KMS-11 (cell line): ENCODE data around the gene ATP2A3.

Source experiments
- H2AFZ ChIP-seq: fragments of 200-600 bp; sonication (generic); 2 replicates; pipeline ENCODE4 v1.6.1; 2016; ENCODE audit warnings: antibody characterized with exemption, mixed run types, low read depth
- H3K27ac ChIP-seq: fragments of 200-600 bp; sonication (generic); 2 replicates; pipeline ENCODE4 v1.6.1; 2016; ENCODE audit warnings: mild to moderate bottlenecking, mixed run types
- H3K27me3 ChIP-seq: fragments of 200-600 bp; sonication (generic); 2 replicates; pipeline ENCODE4 v1.6.1; 2017; ENCODE audit warnings: mild to moderate bottlenecking, low read depth, mixed run types, moderate library complexity; ENCODE audit not compliant: insufficient read depth
- H3K36me3 ChIP-seq: fragments of 200-600 bp; sonication (generic); 2 replicates; pipeline ENCODE4 v1.6.1; 2017; ENCODE audit warnings: mild to moderate bottlenecking, mixed run types; ENCODE audit not compliant: insufficient read depth
- H3K4me1 ChIP-seq: fragments of 200-600 bp; sonication (generic); 2 replicates; pipeline ENCODE4 v1.6.1; 2016; ENCODE audit warnings: mild to moderate bottlenecking, low read depth, mixed run types; ENCODE audit not compliant: poor library complexity, severe bottlenecking
- H3K4me2 ChIP-seq: fragments of 200-600 bp; sonication (generic); 2 replicates; pipeline ENCODE4 v1.7.0; 2016; ENCODE audit warnings: mild to moderate bottlenecking, mixed run types
- H3K4me3 ChIP-seq: fragments of 200-600 bp; sonication (generic); IDR thresholded peaks from 2 replicates; pipeline ENCODE4 v1.6.1; 2017; ENCODE audit warnings: low read depth, low read length, mixed read lengths; ENCODE audit not compliant: insufficient read depth
- H3K79me2 ChIP-seq: fragments of 200-600 bp; sonication (generic); 2 replicates; pipeline ENCODE4 v1.6.1; 2016; ENCODE audit warnings: low read depth, mixed run types; ENCODE audit not compliant: insufficient read depth
- H3K9ac ChIP-seq: fragments of 200-600 bp; sonication (generic); 2 replicates; pipeline ENCODE4 v1.6.1; 2016; ENCODE audit warnings: mild to moderate bottlenecking, mixed run types
- H4K20me1 ChIP-seq: fragments of 200-600 bp; sonication (generic); 2 replicates; pipeline ENCODE4 v1.6.1; 2016; ENCODE audit warnings: mild to moderate bottlenecking, mixed run types; ENCODE audit not compliant: insufficient read depth
- TF ChIP-seq, protein P1 (sequence below): fragments of 200-600 bp; sonication (generic); conservative IDR thresholded peaks from 2 replicates; pipeline ENCODE4 v1.6.1; 2017; ENCODE audit warnings: low read depth, mild to moderate bottlenecking, antibody characterized with exemption, low read length, moderate library complexity, mixed read lengths

Gene ATP2A3

DNA sequence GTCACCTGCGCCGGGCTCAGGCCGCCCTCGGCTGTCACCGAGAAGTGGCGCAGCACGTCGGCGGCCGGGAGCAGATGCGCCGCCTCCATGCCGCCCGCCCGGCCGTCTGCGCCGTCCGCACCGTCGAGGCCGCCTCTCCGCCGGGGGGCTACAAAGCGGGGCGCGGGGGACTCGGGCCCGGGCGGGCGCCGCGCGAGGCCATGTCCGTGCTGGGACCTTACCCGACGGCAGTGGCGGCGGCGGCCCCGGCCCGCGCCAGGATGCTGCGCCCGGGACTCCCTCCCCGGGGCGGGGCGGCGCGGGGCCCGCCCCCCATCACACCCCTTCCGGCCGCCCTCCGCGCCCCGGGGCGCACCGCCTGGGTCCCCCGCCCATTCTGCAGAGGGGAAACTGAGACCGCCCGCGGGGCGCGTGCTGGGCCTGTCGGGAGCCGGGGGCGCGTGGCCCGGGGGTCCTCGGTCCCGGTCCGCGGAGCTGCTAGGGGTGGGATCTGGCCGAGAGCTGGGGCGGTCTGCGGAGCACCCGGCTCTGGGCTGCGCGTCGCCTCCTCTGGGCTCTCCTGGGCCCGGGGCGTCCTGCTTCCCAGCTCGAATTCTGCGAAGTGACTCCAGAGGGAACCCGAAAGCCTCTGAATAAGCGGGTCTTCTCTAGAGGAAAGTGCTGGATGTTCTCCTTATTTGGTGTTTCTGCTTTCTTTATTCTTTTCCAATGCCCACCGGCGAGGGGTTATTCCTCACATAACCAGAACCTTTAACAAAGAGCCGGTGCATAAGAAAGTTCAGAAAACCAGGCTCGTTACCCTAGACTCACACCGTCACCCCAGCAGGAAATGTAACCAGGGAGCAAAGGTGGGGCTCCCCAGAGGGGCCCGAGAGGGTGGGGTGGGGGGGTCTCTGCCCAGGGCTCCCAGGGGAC lies at the start of gene ATP2A3:
ATP2A3 (minus strand) TSS at position 235 of the 915 bp plus-strand sequence; CDS start at position 89, 146 bp downstream.
- TF ChIP-seq, protein P1, sequence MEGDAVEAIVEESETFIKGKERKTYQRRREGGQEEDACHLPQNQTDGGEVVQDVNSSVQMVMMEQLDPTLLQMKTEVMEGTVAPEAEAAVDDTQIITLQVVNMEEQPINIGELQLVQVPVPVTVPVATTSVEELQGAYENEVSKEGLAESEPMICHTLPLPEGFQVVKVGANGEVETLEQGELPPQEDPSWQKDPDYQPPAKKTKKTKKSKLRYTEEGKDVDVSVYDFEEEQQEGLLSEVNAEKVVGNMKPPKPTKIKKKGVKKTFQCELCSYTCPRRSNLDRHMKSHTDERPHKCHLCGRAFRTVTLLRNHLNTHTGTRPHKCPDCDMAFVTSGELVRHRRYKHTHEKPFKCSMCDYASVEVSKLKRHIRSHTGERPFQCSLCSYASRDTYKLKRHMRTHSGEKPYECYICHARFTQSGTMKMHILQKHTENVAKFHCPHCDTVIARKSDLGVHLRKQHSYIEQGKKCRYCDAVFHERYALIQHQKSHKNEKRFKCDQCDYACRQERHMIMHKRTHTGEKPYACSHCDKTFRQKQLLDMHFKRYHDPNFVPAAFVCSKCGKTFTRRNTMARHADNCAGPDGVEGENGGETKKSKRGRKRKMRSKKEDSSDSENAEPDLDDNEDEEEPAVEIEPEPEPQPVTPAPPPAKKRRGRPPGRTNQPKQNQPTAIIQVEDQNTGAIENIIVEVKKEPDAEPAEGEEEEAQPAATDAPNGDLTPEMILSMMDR = no peak
- Histone ChIP-seq H3K79me2 (peaks cover 29% of the 10 kb centered on the region), H4K20me1 (no peaks in the 10 kb centered on the region), H3K4me1 (peaks cover 37% of the 10 kb centered on the region), H3K27me3 (no peaks in the 10 kb centered on the region), H3K9ac (peak within 1 kb of the TSS; percentile 27), H2AFZ (peak within 1 kb of the TSS; percentile 90; the same call in 1 of the 2 replicates), H3K4me3 (no peak within 1 kb of the TSS), H3K36me3 (no peaks in the 10 kb centered on the region), H3K4me2 (peak within 1 kb of the TSS; percentile 80), H3K27ac (peak within 1 kb of the TSS; percentile 43)

DNA sequence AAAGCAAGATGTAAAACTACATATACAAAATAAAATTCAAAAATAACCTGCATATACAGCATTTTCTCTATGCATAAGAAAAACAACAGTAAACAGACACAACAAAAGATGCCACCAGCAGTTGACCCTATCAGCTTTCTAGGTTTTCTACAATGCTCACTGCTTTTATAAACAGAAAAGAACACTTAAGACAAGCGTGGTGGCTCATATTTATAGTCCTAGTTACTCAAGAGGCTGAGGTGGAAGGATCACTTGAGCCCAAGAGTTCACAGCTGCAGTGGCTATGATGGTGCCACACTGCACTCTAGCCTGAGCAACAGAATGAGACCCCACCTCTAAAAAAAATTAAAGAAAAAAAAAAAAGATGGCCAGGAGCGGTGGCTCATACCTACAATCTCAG lies 46.5 kb upstream of the ATP2A3 start:
- Histone ChIP-seq H3K9ac (no peak overlapping the region), H3K36me3 (no peaks in the 10 kb centered on the region), H2AFZ (no peak overlapping the region), H3K4me1 (no peaks in the 10 kb centered on the region), H3K27ac (no peak overlapping the region), H4K20me1 (no peaks in the 10 kb centered on the region), H3K4me3 (no peak overlapping the region), H3K79me2 (no peaks in the 10 kb centered on the region), H3K4me2 (no peak overlapping the region), H3K27me3 (no peaks in the 10 kb centered on the region)
- TF ChIP-seq, protein P1 = no peak

DNA sequence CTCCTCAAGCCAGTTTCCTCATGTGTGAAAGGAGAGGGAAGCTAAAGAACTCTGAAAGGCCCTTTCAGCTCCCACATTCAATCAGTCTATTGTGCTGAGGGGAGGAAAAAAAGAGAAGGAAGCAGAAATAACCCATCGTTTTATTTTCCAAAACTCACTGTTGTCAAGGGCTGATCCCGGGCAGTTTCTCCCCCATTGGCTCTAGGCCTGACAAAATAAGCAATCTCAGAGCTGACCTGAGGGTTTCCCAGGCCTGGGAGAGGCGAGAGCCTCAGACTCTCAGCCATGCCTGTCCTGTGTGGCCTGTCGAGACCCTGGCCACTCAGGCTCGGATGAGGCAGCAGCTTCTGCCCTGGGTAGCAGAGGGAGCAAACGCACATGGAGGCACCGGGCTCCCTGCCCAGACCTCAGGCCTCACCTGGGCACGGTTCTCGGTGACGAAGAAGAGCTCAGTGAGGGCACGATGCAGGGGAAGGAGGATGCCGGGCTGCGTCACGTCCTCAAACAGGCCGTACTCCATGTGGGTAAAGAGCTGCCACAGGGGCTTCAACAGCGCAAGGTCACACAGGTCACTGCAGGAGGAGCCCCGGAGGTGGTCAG lies 45.0 kb upstream of the ATP2A3 start:
- Histone ChIP-seq H3K4me1 (no peaks in the 10 kb centered on the region), H3K9ac (no peak overlapping the region), H3K27me3 (no peaks in the 10 kb centered on the region), H2AFZ (no peak overlapping the region), H4K20me1 (no peaks in the 10 kb centered on the region), H3K4me2 (no peak overlapping the region), H3K4me3 (no peak overlapping the region), H3K79me2 (no peaks in the 10 kb centered on the region), H3K36me3 (no peaks in the 10 kb centered on the region), H3K27ac (no peak overlapping the region)
- TF ChIP-seq, protein P1 = no peak

DNA sequence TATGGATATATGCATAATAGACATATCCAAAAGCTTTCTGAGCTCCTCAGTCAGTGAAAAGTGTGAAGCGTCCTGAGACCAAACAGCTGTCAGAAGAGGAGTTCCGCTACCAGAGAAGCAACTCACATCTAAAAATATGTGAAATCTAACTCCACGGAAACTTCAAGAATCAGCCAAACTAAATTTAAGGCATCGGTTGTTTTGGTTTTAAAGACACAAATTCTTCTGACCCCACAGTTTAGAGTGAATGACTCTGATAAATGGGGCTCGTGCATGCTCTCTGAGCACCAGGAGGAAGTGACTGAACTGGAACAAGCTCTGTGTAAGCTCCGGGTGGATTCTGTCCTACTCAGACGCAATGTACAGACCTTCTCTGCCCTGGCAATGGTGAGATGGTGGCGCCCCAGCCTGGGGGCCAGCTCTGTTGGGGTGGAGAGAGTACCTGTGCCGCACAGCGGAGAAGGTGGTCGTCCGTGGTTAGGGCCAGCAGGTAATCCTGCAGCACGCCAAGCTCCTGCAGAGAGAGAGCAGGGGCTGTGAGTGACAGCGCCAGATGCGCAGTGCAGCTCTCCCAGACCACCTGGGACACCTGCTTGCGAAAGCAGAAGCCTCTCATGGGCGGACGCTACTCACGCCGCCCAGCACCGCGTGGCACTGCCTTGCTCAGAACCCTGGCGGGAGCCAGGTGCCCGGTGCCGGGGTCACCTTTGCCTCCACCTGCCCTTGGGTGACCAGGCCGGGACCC lies 44.4 kb upstream of the ATP2A3 start:
- no peaks in the 10 kb centered on the region for H3K36me3 ChIP-seq

More for the DNA sequence above, 44.4 kb upstream of the ATP2A3 start:
- no peak overlapping the region for H3K4me2 ChIP-seq
- H3K79me2 ChIP-seq = no peaks in the 10 kb centered on the region
- no peaks in the 10 kb centered on the region for H3K4me1 ChIP-seq
- no peaks in the 10 kb centered on the region for H4K20me1 ChIP-seq
- TF ChIP-seq, protein P1 = no peak
- no peaks in the 10 kb centered on the region for H3K27me3 ChIP-seq
- no peak overlapping the region for H3K27ac ChIP-seq
- no peak overlapping the region for H3K4me3 ChIP-seq
- H2AFZ ChIP-seq = no peak overlapping the region
- H3K9ac ChIP-seq = no peak overlapping the region
